A673 (cell line): ENCODE measurements around the gene PLB1. TPM values are rescaled to one million over a fixed set of nuclear protein-coding genes. Genes with fewer than 3 reads are reported as not detected.
A peak's percentile ranks its signal among the peaks of the same experiment; 100 is the strongest.

ENCODE experiments used
- BruUV-seq: library from RNA; stranded (reverse); fragments of 400-500 nt; replicated peaks from 2 replicates; lab custom pipeline; 2021; lab: Mats Ljungman, UMichigan
- CTCF ChIA-PET: fragments of 300-600 bp; sonication (Branson Sonifier 250); formaldehyde crosslinking; loops from one replicate; lab custom pipeline; 2022; ENCODE audit warnings: antibody characterized with exemption; lab: Charles Lee
- POLR2A ChIA-PET: fragments of 300-600 bp; sonication (Branson Sonifier 250); formaldehyde crosslinking; loops from one replicate; lab custom pipeline; 2022; ENCODE audit warnings: antibody characterized with exemption; ENCODE audit not compliant: low non-redundant PET; lab: Charles Lee
- DNase-seq: peaks from one replicate; pipeline ENCODE4 v3.0.0-alpha.2; 2015; ENCODE audit warnings: low spot score
- H3K27ac ChIP-seq: fragments of 200-600 bp; sonication (generic); 2 replicates; pipeline ENCODE4 v1.5.1; 2016; ENCODE audit warnings: mixed run types, low read depth, mild to moderate bottlenecking, mixed read lengths, antibody characterized with exemption, low read length; ENCODE audit not compliant: poor library complexity, severe bottlenecking
- H3K27me3 ChIP-seq: fragments of 200-600 bp; sonication (generic); replicated peaks from 2 replicates; pipeline ENCODE4 v1.6.1; 2017; ENCODE audit warnings: mixed run types, low read depth, mild to moderate bottlenecking, mixed read lengths, antibody characterized with exemption, low read length; ENCODE audit not compliant: insufficient read depth, poor library complexity
- H3K36me3 ChIP-seq: fragments of 200-600 bp; sonication (generic); 2 replicates; pipeline ENCODE4 v1.6.1; 2016; ENCODE audit warnings: mixed run types, mild to moderate bottlenecking, mixed read lengths, antibody characterized with exemption, low read length; ENCODE audit not compliant: insufficient read depth, poor library complexity, severe bottlenecking
- H3K4me1 ChIP-seq: fragments of 200-600 bp; sonication (generic); 2 replicates; pipeline ENCODE4 v1.6.1; 2017; ENCODE audit warnings: mixed run types, mild to moderate bottlenecking, mixed read lengths, antibody characterized with exemption, low read length; ENCODE audit not compliant: insufficient read depth, poor library complexity, severe bottlenecking
- H3K4me3 ChIP-seq: fragments of 200-600 bp; sonication (generic); 2 replicates; pipeline ENCODE4 v1.5.1; 2016; ENCODE audit warnings: low read depth, mixed run types, mild to moderate bottlenecking, mixed read lengths, low read length; ENCODE audit not compliant: poor library complexity, severe bottlenecking
- H3K9me3 ChIP-seq: fragments of 200-600 bp; sonication (generic); 2 replicates; pipeline ENCODE4 v1.6.1; 2016; ENCODE audit warnings: mixed run types, low read depth, mild to moderate bottlenecking, mixed read lengths, antibody characterized with exemption, low read length; ENCODE audit not compliant: poor library complexity, severe bottlenecking
- CTCF ChIP-seq: fragments of 300-800, 200-600 bp; sonication (generic); conservative IDR thresholded peaks from 2 replicates; pipeline ENCODE4 v1.5.1; 2017; ENCODE audit warnings: low read depth, mild to moderate bottlenecking, antibody characterized with exemption, low read length, moderate library complexity, mixed read lengths
- EZH2 ChIP-seq: fragments of 200-600 bp; sonication (generic); IDR thresholded peaks from 2 replicates; pipeline ENCODE4 v1.6.1; 2017; ENCODE audit warnings: borderline replicate concordance, low read depth, mild to moderate bottlenecking, mixed read lengths, antibody characterized with exemption, low read length; ENCODE audit not compliant: poor library complexity, severe bottlenecking
- intact Hi-C: fragments of 100-400 bp; cut with micrococcal nuclease; formaldehyde crosslinking; loops from one replicate; pipeline ENCODE4 v1.10.0; 2022; ENCODE audit not compliant: unreplicated experiment
- total RNA-seq: library from RNA; stranded (reverse); gene quantifications from 2 replicates; pipeline ENCODE4 v1.2.3, GENCODE V29; 2021

Gene PLB1
- total RNA-seq, 1 experiment from 2014 or later, result 0.39 TPM

- no TSS peak for BruUV-seq
Observed at GRCh38 chr2:28648671-28649395, 153.0 kb downstream of the PLB1 start.

GRCh38 chr2:28649481-28650265, 153.8 kb downstream of the PLB1 start:
- no peak for TF ChIP-seq CTCF
- no peak for TF ChIP-seq EZH2
- Histone ChIP-seq H3K4me3 (no peak overlapping the region), H3K4me1 (peaks cover 13% of the 10 kb centered on the region), H3K27ac (peak overlapping the region; percentile 40), H3K36me3 (no peaks in the 10 kb centered on the region), H3K9me3 (no peaks in the 10 kb centered on the region), H3K27me3 (no peaks in the 10 kb centered on the region)
- ChIA-PET CTCF (interaction anchor here (1.0 kb wide), 1 partner anchor 56 kb away, joined by 3 read pairs; no protein-coding TSS in a partner anchor), POLR2A (no interaction called here)
- no TSS peak for BruUV-seq
- DNase-seq, result peak; percentile 76
- intact Hi-C loops, result no loop called here

More at GRCh38 chr2:28648671-28649395, 153.0 kb downstream of the PLB1 start:
- ChIA-PET CTCF (no interaction called here), POLR2A (interaction anchor here (0.6 kb wide), 1 partner anchor 56 kb away, joined by 6 read pairs; no protein-coding TSS in a partner anchor)
- no peak overlapping the region for H3K27ac ChIP-seq
- no peaks in the 10 kb centered on the region for H3K9me3 ChIP-seq
- intact Hi-C loops, result no loop called here
- TF ChIP-seq EZH2 (no peak), CTCF (no peak)
- no peak overlapping the region for H3K4me3 ChIP-seq
- peaks cover 19% of the 10 kb centered on the region for H3K4me1 ChIP-seq
- no peaks in the 10 kb centered on the region for H3K36me3 ChIP-seq
- no peaks in the 10 kb centered on the region for H3K27me3 ChIP-seq
- no peak for DNase-seq

- Histone ChIP-seq H3K9me3 (no peaks in the 10 kb centered on the region), H3K4me3 (no peak overlapping the region), H3K36me3 (no peaks in the 10 kb centered on the region), H3K27ac (no peak overlapping the region), H3K27me3 (no peaks in the 10 kb centered on the region), H3K4me1 (peaks cover 13% of the 10 kb centered on the region)
- BruUV-seq, result no TSS peak
- intact Hi-C loops, result no loop called here
- CTCF ChIA-PET, result interaction anchor here (1.0 kb wide), 1 partner anchor 56 kb away, joined by 3 read pairs; no protein-coding TSS in a partner anchor
- no peak for DNase-seq
- POLR2A ChIA-PET, result no interaction called here
- TF ChIP-seq CTCF, result no peak
- no peak for TF ChIP-seq EZH2
Observed at GRCh38 chr2:28650266-28650584, 154.4 kb downstream of the PLB1 start.
